Activated CD4-positive, alpha-beta T cell treated with anti-CD3 and anti-CD28 coated beads, Interleukin-10, Interleukin-2, amounts not matched to agents 100 ng/mL and 50 ng/mL, durations not matched to agents 16 hours and 8 hours (primary cell): Measurements from ENCODE around the gene TMOD1.

ENCODE experiments used
- DNase-seq: peaks from one replicate; pipeline ENCODE4 v3.0.0-alpha.2; 2020

Gene TMOD1

DNA sequence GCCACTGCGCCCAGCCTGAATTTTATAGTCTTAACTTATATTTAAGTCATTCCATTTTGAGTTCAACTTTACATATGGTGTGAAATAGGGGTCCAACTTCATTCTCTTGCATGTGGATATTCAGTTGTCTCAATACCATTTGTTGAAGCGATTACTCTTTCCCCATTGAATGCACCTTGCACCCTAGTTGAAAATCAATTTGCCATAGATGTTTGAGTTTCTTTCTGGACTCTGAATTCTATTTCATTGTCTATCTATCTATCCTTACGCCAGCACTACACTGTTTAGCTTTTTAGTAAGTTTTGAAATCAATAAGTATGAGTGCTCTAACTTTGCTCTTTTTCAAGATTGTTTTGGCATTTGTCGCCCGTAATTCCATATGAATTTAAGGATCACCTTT is 49.8 kb downstream of the TMOD1 start:
- DNase-seq = no peak

DNA sequence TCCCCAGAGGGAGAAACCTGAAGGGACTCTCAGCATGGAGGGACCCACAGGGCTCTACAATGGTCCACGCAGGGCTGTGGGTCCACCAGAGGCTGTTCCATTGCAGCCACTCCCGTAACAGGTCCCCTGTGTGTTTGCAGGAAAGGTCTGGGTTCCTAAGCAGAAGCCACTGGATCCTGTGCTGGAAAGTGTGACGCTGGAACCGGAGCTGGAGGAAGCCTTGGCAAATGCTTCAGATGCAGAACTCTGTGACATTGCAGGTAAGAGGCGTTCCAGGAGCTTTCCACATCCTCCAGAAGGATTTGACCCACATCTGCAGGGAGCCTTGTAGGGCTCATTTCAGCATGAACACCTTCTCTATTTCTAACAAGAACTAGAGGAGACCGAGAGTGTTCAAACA is 51.7 kb downstream of the TMOD1 start:
- no peak for DNase-seq

DNA sequence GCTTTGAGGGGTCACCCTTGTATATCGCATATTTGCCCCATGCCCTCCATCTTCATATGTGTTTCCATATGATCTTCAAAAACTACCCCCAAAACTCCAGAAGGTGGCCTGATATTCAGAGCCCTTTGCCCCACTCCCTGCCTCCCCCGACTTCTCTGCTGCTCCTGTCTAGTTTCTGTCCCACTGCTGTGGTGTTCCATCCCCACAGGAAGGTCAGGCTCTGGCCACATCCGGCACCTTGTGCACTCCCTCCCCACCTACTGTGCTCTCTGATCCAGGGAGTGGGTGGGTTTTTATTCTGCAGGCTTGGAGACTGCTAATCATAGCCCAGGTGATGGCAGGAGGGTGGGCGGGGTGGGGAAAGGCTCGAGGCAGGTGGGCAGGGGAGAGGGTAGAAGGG is 52.4 kb downstream of the TMOD1 start:
- no peak for DNase-seq

DNA sequence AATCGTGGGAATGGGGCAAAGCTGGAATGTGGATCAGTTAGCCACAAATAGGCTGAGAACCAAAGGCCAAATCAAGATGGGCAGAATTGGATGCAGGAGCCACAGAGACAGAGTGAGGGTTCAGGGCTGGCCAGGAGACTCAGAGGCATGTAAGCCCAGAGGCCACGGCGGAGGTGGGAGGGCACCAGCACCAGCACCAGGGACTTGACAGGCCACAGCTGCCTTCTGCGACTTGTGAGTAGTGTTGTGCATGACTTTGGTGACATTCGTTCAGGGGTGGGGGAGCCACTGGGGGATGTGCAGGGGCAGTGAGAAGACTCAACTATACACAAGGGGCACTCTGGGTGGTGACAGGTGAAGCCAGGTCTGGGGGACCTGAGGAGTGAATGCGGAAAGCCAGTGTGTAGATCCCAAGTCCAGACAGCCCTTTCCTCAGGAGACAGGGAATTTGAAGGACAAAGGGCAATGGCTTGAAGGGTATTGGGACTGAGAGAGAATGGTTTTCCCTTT is 53.2 kb downstream of the TMOD1 start:
- DNase-seq = no peak

DNA sequence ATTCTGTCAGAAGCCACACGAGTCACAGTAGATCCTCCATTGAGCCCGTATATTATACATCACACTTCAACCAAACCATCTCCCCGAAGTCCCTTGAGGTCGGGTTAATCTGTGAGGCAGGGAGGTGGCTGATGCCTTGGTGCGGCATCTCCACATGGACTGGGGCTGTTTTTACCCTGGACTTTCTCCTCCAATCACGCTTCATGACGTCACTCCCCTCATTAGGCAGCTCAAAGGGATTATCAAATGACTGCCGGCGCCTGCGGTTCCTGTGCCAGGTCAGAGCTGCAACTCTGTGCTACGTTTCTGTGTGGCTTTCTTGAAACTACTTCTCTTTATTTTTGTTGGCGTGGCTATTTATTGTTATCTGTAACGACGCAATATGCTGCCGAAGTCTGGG is 53.7 kb downstream of the TMOD1 start:
- DNase-seq = no peak

DNA sequence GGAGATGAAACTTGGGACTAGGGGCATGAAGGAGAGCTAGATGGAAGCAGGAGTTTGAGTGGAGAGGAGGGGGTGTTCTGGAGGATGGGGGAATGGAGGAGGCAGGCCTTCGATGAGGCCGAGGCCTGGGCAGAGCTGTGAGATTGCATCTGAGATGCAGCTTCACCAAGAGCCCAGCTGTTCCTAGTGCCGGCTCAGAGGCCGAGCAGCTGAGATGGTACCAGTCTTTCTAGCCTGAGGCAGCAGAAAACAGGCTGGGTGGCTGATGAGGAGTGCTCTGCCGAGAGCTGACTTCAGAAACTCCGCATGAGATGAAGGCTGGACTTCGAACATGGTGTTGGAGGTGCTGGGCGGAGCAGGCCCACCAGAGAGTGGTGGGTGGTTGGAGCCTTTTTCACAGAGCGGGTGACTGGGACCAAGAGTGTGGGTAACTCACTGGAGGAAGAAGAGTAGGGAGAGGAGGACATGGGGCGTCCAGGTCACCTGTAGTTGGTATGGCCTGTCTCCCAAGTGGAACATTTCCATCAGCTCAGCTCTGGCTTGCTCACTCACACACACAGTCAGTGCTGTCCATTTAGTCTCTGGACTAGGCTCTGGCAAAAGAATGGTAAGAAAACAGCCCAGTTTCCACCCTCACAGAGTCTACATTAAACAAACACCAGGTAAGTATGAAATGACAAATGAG is 54.7 kb downstream of the TMOD1 start:
- no peak for DNase-seq

DNA sequence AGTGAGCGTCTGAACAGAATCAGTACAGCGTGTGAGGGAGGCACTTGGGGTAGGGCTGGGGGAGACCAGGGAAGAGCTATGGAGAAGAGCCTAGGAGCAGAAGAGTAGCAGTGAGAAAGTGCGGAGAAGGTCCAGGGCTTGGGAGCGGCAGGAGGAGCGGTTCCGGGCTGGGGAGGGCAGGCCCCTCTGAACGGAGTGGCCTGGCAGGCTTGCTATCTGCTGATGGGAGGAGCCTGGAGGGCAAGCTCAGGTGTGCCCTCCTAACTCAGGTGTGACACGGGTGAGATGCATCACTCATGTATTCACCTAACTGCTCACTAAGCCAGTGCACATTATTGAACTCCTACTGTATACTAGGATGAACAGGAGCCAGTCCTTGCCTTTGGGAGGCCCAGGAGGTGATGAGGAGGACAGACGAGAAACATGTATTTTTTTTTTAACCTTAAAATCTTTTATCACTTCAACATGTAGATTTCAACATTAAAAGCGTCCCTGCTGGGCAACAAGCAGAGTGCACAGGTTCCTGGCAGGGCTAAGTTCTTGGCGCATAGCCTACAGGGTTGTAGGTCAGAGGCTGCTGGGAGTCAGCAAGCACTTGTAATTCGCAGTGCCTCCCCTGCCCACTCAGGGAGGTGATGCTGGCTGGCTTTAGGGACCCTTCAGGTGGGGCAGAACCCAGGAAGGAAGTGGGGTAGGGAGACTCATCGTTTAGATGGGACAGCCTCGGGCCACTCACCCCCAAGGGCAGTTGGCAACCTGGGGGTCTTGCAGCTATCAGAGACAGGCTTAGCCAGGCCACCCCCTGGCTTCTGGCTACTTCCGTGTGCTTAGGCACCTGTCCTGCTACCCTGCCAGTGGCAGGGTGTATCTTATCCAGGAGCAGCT is 55.5 kb downstream of the TMOD1 start:
- no peak for DNase-seq

DNA sequence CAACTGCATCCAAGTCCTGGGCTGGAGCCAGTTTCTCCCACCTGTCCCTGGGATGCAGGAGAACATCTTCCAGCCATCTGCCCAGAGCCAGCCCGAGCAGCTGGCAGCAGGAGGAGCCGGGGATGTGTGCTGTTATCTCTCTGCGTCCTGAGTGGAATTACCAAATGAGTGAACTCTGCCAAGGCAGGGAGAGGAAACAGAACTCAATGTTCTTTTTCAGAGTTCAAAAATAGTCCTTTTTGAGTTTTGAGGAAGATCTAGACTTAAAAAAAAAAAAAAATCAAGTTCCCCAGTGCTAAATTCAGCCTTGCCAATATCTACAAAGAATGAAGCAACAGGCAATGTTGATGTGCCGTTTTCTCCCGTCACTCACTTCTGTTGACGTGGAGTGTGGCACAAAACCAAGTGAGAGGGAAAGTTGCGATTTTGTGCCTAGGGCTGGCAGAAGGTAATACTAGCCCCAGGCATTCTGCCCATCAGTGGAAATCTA is 56.2 kb downstream of the TMOD1 start:
- no peak for DNase-seq

DNA sequence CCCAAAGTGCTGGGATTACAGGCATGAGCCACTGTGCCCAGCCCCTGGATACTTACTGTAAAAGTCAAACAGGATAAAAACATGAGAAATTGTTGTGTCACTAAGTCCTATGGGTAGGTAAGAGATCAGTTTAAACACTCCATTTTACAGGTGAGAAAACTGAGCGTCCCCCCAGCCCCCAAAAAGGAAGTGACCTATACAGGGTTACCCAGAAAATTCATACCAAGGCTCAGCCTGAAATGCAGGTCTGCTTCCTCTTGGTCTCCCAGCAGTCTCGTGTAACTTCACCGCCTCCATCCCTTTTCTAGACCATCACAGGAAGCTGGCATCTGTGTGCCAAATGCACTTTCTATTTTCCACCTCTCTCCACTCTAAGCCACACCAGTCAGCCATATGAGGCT is 57.2 kb downstream of the TMOD1 start:
- peak; percentile 14 for DNase-seq

DNA sequence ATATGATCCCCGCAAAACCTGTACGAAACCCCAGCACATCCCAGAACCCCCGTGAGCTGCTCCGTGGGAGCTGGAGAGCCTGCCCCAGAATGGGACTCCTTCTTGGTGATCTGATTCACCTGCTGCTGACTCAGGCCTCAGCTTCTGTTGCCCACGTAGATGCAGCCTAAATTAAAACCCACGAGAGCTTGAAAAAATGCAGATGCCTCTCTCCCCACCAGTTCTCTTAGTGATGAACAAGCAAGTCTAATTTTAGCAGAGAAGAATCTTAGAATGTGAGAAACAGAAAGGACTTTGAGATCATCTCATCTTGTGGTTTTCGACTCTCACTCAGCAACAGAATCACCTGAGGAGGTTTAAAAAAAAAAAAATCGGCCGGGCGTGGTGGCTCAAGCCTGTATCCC is 57.6 kb downstream of the TMOD1 start:
- DNase-seq = peak; percentile 45

DNA sequence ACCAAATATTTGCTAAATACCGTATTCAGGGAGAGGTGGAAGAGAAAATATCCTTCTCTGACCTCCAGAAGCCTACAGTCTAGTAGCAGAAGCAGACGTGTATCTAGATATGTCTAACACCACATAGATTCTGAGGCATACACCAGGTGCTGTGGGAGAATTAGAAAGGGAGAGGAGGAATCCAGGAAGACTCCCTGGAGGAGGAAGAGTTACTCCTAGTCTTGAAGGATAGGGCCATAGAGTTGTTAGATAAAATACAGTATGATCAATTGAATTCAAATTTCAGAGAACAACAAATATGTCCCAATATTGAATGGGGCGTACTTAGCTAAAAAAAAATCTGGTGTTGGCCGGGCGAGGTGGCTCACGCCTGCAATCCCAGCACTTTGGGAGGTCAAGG is 58.7 kb downstream of the TMOD1 start:
- no peak for DNase-seq

DNA sequence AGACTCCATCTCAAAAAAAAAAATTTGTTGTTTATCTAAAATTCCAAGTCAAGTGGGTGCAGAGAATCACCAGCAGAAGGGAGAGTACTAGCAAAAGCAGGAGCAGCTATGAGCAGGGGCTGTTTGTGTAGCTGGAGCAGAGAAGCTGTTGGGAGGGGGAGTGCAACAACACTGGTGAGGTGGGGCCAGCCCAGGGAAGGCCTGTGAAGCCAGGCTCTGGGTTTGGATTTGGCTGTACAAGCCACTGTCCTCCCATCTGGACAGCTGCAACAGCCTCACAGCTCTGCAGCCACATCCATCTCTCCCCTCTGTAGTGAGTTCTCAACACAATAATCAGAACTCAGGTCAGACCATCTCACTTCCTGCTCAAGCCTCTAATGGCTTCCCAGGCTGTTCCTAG is 59.4 kb downstream of the TMOD1 start:
- DNase-seq = no peak

DNA sequence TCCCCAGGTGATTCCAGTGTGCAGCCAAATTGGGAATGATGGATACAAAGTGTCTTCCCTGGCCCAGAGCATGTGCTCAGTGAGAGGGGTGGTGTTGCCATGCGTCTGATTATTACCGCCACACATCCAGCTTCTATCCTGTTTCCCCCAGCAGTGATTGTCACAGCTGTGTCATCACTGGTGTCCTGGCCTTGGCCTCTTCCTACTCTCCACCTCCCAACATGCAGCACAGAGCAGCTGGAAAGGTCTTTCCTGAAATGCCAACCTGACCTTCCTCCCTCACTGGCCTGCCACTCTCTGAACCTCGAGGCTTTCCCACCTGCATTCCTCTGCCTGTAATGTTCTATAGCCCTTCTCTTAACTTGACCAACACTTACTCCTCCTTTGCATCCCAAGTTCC is 60.0 kb downstream of the TMOD1 start:
- no peak for DNase-seq

DNA sequence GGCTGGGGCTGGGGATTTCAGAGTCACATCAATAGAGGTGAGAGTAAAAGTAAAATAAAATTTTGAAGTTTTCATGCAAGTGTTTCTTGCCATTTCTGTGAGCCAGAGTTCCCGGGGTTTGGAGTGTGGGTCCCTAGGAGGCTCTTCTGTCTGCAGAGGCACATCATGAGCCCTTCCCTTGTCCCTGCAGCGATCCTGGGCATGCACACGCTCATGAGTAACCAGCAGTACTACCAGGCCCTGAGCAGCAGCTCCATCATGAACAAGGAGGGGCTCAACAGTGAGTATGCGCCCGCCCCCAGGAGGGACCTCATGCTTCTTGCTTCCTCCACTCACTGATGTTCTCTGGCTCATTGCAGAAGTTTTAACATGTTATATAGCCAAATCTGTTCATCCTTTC is 61.1 kb downstream of the TMOD1 start:
- no peak for DNase-seq

DNA sequence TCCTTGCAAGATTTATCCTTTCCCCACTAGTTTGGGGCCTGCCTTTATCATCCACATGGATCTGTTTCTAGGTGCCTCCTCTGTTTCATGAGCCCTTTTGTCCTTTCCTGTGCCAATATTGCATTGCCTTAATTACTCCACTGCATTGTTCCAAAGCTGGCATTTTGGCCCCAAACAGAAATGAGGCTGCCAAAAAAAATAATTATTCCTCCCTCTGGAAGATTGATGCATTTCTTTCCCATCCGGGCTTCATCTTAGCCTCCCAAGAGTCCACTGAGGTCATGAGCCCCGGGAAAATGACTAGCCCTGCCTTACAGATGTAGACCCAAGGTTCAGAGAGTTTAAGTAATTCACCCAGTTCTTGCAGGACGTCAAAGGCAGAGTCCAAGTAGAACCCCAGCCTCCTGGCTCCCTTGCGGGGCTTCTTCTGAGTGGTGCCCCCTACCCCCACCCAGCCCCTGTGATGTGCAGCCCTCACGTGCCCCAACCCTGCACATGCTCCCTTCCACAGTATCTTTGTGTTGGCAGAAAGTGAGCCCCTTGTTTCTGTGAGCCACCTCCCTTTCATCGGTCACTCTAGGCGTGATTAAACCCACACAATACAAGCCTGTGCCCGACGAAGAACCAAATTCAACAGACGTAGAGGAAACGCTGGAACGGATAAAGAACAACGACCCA is 62.1 kb downstream of the TMOD1 start:
- no peak for DNase-seq

DNA sequence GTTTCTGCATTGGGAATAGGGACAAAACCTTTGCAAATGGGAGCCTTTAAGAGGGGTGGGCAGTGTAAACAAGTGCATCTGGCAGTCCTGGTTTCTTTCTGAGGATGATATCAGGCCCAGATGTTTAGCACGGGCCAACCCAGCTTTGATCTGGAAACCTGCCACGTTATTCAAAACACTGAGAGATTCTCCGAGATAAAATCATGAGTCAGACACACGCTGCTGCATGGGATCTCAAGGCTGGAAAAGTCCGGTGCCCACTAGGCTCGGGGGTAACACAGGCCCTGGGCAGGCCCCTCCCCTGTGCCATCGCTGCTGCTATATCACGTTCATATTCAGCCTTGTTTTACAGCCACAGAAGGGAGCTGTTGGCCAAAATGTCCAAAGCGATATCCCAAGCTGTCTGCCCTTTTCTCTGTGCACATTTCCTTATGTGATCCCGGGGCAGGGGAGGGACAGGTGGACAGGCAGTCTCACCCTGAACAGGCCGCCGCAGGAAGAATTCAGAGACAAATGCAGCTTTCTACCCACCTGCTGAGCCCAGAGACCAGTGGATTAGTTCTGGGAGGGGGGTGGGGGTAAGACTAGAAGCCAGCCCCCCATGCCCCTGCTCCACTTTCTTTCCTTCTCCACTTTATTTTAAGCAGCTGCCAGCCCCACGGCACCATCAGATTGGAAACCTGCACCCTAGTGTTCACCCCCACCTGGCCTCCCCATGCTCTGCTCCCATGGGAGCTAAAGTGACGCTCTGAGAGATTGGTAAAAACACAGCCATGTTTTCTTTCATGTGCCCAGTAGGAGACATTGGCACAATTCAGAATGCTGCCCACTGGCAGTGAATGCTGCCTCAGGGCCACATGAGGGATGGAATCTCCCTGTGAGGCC is 63.1 kb downstream of the TMOD1 start:
- no peak for DNase-seq

DNA sequence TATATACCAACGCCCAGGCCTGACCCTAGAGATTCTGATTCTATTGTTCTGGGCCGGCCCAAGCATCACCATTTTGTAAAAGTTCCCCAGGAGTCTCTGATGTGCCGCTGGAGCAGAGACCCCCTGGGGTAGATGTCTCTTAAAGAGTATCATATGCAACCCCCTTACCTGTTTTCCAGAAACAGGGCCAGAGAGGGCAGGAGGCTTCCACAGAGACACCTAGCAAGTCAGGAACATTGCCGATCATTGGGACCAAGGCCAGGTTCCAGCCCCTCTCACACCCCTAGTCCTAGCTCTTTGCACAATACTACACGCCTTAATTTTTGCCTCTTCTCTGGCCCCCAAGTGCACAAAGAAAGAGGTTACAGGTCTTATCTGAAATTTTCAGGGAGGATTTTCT is 63.8 kb downstream of the TMOD1 start:
- no peak for DNase-seq

DNA sequence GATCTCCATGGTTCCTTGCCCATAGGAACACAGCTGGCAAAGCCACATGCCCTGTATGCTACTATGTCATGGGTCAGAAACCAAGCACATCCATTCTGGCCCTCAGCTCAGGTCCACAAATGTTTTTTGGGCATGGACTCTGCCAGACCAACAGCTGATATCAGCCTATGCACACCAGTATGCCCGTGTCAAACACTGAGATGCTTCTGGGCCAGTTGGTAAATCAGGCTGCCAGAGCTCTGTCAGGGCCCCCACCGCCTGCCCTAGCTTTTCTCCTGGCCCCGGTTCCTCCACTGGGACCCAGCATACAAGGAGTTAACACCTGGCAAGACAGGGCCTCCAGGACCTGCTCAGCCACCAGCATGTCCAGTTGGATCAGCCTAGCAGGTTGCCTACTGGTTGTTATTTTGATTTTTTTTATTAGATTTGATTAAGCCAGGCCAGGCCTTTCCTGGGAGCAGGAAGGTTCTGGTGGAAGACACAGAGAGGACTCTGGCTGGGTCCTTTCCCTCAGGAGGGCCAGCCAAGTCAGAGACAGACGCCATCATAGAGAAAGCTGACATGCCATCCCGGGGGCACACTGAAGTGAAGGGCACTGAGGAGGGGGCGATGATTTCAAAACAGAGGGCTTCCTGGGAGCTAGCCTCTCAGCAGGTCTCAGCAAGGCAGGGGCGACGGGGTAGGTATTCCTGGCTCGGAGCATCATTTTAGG is 65.9 kb downstream of the TMOD1 start:
- DNase-seq = no peak

DNA sequence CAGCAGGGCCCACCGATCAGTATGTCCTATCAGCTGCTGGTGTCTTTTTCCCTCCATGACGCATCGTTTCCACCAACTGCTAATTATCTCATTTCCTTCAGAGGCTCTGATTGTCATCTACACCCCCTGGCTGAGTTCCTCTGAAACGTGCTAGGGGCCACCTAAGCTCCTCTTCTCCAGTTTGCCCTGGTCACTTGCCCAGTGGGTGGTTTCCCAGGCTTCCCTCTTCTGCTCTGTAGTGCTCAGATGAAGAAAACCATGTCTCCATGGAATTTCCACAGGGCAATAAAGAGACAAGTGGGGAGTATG is 66.4 kb downstream of the TMOD1 start:
- DNase-seq = no peak

DNA sequence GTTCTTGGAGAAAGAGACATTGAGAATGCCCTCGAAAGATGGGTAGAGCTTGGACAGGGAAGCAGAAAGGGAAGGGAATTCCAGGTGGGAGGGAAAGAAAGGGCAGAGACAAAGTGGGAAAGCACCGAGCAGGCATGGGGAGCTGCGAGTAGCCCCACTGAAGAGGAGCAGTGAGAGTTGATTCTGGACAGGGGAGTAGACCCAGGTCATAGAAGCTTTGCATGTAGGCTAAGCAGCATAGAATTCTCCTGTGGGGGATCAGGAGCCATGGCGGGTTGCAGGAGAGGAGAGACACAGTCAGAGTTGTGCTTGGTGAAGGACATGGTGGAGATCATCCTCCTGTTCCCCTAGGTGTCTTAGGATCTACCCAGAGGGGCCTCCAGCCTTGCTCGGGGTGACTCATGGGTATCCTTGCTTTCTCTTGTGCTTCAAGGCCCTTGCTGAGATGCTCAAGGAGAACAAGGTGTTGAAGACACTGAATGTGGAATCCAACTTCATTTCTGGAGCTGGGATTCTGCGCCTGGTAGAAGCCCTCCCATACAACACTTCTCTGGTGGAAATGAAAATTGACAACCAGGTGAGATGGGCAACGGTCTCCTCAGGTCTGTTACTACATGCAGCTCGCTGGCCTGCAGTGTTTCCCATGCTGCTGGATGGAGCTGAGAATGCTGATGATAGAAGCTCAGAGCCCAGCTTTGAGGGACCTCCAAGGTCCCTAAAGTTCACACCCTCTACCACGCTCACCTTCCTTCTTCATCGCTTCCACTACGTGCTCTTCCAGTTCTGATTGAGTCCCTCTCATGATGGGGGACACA is 67.2 kb downstream of the TMOD1 start:
- DNase-seq = no peak

DNA sequence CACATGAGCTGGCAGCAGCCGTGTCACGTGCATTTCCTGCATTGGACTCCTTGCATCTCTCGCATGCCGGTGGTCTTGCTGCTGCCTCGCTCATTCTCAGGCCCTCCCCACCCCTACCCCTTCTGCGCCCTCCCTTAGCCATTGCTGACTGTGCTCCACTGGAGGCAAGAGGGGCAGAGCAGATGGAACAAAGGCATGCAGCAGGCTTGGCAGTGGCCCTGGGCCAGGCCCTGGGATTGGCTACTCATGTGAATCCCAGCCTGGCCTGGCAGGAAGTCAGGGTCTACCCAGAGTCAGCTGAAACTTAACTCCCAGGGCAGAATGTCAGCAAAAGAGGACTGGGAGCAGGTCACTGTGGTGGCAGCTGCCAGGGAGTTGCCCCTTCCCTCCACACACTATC is 69.4 kb downstream of the TMOD1 start:
- DNase-seq = no peak
